Muscle of arm (tissue), 12 donors: ENCODE data around the gene DMBT1. TPM values are rescaled to one million over a fixed set of nuclear protein-coding genes. Genes with fewer than 3 reads are reported as not detected.

ENCODE experiments used
- DNase-seq: peaks from one replicate; pipeline ENCODE4 v3.0.0-alpha.2; 2013
- polyA plus RNA-seq, 12 donors: library from polyadenylated mRNA; unstranded; fragments of 120-200 nt; gene quantifications; one replicate each; pipeline ENCODE4 v1.2.1, GENCODE V29; 2013; ENCODE audit not compliant: insufficient read length in 12 of 12

Gene DMBT1
- polyA plus RNA-seq, 12 donors = 0.01 to 1.6 TPM; not detected in 10

DNA sequence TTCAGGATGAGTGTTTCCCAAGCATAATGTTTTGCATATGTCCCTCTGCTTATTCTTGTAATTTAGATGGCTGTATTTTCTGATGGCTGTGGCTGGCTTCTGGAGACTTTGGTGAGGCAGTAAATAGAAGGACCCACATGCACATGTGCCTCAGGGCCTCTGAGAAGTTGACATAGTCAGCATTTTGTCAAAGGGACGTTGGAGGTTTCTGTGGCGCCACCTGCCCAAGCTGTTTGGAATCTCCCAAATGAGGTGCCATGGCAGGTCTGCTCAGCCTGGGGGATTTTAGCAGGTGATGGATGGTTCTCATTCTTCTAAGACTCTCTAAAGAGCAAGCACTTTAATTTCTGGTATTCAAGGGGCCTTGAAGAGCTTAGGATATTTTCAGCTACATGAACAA, 109.3 kb downstream of the DMBT1 start:
- no peak for DNase-seq

DNA sequence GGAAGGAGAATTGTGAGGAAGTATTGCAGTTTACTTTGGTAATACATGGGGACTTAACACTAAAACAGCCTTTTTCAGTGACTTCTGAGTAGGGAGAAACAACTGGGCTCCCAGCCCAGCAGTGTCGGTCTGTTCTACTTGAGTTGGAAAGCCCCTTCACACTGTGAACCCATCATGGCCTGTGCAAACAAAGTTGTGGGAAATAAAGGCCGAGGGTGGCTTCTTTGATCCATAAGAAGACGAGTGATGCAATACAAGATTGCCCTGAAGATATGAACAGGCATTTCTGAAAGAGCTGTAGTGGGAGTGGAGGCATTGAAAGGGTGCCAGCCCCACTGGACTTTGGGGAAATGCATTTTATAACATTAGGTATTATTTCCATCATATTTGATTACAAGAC, 110.8 kb downstream of the DMBT1 start:
- DNase-seq = no peak

- DNase-seq = no peak
These were observed 112.1 kb downstream of the DMBT1 start for GRCh38 chr10:122672655-122673054.

- DNase-seq = no peak
These were observed 112.7 kb downstream of the DMBT1 start for GRCh38 chr10:122673269-122673668.

- DNase-seq = no peak
These were observed 113.2 kb downstream of the DMBT1 start for GRCh38 chr10:122673731-122674130.

- no peak for DNase-seq
These were observed 114.2 kb downstream of the DMBT1 start for GRCh38 chr10:122674781-122675180.

GRCh38 chr10:122675278-122675677, 114.7 kb downstream of the DMBT1 start:
- DNase-seq = no peak

DNA sequence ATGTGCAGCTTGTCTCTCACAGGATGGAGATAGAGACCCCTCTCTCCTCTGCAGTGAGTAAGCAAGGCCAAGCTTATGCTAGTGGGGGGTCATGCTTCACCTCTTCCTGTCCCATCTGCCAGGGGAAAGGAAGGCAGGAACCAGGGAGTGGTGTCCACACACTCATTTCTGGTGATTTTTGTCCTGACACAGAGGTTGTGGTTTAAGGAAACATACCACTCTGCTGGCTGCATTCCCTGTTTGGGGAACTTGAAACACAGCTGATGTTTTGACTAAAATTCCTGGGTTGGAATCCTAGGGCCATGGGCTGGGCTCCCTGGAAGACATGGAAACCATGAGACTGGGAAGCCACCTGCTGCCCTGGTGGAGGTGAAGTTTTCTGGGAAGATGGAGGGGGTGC, 117.7 kb downstream of the DMBT1 start:
- DNase-seq = no peak

DNA sequence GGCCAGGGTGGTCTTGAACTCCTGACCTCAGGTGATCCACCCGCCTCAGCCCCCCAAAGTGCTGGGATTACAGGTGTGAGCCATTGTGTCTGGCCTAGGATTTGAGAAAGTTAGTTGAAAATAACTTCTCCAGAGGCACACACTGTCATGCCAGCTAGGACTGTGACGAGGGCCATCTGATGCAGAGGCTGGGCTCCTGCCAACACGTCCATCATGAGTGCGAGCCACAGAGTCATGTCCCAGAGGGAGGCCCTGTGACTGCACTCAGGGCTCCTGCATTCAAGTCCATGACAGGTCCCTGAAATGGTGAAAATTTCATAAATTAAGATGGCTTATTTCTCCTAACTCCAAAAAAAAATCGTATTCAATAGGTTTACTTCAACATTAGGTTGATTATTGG, 122.0 kb downstream of the DMBT1 start:
- DNase-seq = no peak

GRCh38 chr10:122688293-122688989, 127.9 kb downstream of the DMBT1 start:
- DNase-seq = peak; percentile 4

- no peak for DNase-seq
These were observed 128.7 kb downstream of the DMBT1 start for GRCh38 chr10:122689146-122689820.

DNA sequence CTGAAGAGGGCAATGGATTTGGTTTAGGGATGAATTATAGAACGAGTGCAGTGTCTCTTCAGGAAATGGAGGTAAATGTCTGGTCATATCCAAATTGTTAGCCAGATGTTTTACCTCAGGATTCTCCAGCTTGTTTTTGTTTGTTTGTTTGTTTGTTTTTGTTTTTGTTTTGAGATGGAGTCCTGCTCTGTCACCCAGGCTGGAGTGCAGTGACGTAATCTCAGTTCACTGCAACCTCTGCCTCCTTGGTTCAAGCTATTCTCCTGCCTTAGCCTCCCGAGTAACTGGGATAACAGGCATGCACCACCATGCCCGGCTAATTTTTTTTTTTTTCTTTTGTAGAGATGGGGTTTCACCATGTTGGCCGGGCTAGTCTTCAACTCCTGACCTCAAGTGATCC, 132.2 kb downstream of the DMBT1 start:
- no peak for DNase-seq

Other genes with a start within 250 kb of the DMBT1 start
- 10 to 100 TPM in 11 of 12 donors, not detected in 1; 31.0 to 48.4 (median 36.6) TPM for gene PLEKHA1, start 186.0 kb upstream of the DMBT1 start, polyA plus RNA-seq
- under 1 TPM in 2 of 12 donors, not detected in 10; 0.21 to 0.23 TPM for gene ARMS2, start 106.1 kb upstream of the DMBT1 start, polyA plus RNA-seq
- 100 to 1,000 TPM in 6 of 12 donors, 10 to 100 TPM in 5, not detected in 1; 44.0 to 213 (median 104) TPM for gene HTRA1, start 99.2 kb upstream of the DMBT1 start, polyA plus RNA-seq
- gene C10orf120, start 139.1 kb downstream of the DMBT1 start, polyA plus RNA-seq = not detected